HT1080 (cell line): ENCODE data around the gene INTS3. TPM values are rescaled to one million over a fixed set of nuclear protein-coding genes. Genes with fewer than 3 reads are reported as not detected.

Source experiments
- DNase-seq: peaks from one replicate; pipeline ENCODE4 v3.0.0-alpha.2; 2015; ENCODE audit warnings: low read depth
- total RNA-seq: library from RNA; depleted of rRNA; stranded (reverse); fragments of >200 nt; shearing (Covaris generic); gene quantifications from 2 replicates; pipeline ENCODE4 v1.2.3, GENCODE V29; 2014

INTS3 gene
- total RNA-seq, 1 experiment from 2014 or later = 22.2 TPM

GRCh38 chr1:153794624-153795329 lies 66.9 kb downstream of the INTS3 start:
- no peak for DNase-seq

GRCh38 chr1:153795330-153795837 lies 67.5 kb downstream of the INTS3 start:
- DNase-seq = no peak

- no peak for DNase-seq
Measured at GRCh38 chr1:153795934-153796785, 68.3 kb downstream of the INTS3 start.

GRCh38 chr1:153796786-153797659 lies 69.2 kb downstream of the INTS3 start:
- DNase-seq = peak; percentile 50

GRCh38 chr1:153798468-153798780 lies 70.6 kb downstream of the INTS3 start:
- no peak for DNase-seq

DNA sequence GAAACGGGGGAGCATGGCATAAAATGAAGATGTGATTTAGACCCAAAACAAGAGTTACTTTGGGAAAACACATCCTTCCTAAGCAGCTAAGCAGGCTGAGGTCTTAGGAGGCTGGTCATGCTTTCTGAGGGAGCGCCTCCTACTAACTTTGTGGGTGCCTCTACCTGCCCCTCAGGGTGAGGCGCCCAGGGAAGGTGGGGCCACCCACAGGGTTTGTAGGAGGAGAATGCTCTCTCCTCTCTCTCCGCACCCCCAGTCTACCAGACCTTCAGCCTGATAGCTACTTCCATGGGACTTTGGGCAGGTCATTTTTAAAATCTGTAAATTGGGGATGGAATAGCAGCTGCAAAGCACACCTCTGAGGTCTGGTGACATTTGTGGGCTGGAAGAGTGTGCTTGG lies 71.2 kb downstream of the INTS3 start:
- DNase-seq = no peak

DNA sequence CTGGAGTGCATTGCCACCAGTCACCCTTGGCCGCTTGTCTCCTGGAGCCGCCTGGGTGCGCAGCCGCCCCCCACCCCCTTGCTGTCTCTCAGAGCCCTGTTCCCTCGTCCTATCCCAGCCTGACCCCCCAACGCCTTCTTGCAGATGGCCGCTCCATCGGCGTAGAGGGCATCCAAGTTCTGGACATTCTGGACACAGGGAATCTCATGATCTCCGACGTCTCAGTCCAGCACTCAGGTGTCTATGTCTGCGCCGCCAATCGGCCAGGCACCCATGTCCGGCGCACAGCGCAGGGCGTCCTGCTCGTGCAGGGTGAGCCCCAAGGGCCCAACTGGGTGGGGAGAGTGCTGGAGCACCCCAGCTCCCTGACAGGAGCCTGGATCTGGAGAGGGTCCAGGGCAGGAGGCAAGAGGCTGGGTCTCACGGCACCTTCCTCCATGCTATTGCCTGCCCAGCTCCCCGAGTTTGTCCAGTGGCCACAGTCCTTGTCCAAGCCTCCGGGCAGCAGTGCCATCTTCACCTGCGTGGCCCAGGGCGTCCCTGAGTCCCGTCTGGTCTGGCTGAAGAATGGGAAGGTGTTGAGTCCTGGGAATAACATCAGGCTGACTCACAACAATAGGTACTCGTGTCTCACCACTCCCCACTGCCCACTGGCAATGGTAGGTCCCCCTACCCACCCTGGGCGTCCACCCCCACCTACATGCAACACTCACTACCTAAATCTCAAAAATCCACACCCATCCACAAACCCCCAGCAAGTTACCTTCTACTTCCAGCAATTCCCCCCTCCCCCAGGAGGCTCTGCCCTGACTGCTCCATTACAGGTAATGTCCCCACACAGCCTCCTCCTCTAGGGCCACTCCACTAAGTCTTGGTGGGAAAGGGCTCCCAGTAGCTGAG lies 72.0 kb downstream of the INTS3 start:
- DNase-seq = no peak

GRCh38 chr1:153800516-153800915 lies 72.7 kb downstream of the INTS3 start:
- no peak for DNase-seq

GRCh38 chr1:153801028-153801625 lies 73.3 kb downstream of the INTS3 start:
- DNase-seq = no peak

DNA sequence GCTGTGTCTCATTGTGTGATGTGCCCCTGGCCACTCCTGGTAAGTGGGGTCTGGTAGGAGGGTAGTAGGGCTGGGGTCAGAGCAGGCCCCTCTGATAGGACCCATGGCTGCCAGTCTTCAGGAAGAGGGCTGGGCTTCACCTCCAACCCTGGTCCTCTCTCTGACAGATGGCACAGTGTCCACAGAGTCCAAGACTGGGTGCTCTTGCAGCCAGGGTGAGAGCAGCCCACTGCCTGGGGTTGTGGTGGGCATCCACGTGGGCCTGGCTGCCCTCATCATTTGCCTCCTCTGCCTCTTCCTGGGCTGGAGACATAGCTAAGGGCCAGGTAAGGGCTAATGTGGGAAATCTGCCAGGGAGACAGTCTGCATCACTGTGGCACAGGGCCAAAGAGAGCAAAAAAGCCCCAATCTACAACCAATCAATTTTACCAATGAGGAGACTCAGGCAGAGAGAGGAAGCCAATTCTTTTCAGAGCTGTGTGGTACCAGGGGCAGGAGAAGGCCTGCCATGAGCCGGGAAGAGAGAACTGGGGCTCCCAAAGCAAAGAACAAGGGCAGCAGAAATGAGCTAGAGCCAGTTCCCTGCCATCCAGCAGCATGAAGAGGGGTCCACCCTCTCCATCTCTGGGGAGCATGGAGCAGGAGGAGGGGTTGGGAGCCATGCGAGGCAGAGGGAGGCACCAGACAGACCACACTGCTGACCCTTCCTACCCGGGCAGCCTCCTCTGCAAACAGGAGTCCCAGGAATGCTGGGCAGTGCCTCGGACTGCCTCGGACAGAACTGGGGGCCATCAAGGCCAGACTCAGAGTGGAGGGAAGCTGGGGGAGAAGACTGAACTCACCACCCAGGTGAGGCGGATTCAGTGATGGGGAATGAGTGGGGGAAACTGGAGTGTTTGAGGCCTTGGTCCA lies 74.2 kb downstream of the INTS3 start:
- no peak for DNase-seq

DNA sequence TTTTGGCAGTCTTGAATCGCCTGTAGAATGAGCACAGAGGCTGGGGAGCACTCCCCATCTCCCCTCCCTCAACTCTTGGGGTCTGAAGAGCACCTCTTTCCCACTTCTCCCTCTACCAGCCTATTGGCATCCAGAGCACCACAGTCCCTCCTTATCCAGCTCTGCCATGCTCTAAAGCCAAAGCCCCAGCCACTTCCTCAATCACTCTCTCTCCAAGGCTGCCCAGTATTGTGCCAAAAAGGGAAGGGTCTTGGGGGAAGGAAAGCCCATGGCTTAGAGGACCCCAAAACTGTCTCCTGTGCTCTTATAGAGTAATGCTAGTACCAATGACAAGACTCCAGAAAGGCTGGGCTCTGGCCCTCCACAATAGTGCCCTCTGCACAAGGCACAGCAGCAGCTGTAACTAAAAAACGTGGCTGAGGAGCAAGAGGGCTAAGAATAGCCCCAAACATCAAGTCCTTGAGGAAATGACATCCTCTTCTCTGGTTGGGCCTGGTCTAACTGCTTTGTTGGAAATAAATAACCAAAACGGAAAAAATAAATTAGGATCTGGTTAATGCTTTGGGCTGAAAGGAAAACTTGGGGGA lies 75.7 kb downstream of the INTS3 start:
- DNase-seq = no peak

- no peak for DNase-seq
Measured at GRCh38 chr1:153804112-153804511, 76.3 kb downstream of the INTS3 start.

- peak; percentile 81 for DNase-seq
Measured at GRCh38 chr1:153805042-153805745, 77.3 kb downstream of the INTS3 start.

DNA sequence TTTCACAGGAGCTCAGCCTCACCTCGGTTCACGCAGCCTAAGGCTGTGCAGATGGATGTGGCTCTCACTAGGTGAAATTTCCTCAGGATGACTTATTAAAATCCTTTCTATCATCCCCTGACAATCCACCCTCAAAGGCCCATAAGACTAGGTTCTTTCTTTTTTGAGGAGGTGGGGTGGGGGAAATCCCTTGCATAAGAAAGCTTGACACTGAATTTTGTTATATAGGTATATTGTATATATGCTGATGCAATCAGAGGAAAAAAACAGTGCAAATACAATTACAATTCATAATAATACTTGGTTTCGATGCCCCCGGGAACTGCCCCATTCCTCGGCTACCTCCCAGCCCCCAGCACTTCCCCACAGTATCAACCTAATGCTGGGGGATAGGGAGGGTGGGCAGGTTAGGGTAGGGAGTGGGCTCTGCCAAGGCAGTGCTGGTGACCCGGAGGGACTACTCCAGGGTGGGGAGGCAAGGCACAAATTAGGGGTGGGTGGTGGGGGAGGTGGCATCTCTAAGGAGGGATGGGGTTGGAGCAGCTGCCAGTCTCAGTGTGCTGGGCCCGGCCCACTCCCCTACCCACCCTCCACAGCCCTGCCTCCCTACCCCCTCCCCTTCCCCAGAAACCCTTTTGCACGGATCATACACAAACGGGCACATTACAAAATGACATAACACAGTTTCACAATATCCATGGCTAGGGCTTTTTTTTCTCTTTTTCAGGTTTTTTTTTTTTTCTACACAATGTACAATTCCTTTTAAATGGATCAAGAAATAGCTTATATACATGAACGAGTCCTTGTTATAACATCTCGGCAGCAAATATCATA lies 78.3 kb downstream of the INTS3 start:
- DNase-seq = no peak

DNA sequence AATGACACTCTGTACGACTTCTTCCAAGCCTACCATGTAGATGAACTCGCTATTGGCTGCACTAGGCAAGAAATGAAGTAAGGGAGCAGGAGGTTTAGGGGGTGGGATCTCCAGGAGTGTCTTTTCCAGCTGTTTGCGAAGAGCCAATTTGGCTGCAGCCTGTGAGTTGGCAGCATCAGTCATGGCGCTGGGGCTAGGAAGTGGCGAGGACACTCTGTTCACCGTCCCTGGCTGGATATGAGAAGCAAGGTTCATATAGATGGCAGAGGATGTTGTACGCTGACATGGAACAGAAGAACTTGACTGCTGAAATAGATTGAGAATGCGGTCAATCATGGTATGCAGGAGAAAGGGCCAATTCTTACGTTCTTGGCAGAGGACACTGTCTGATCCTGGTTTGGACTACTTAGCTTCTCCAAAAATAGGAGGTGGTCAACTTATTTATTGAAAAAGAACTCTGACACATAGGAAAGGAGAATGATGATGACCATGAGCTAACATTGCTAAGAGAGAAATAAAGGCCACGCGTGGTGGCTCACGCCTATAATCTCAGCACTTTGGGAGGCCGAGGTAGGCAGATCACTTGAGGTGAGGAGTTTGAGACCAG lies 88.5 kb downstream of the INTS3 start:
- DNase-seq = no peak

DNA sequence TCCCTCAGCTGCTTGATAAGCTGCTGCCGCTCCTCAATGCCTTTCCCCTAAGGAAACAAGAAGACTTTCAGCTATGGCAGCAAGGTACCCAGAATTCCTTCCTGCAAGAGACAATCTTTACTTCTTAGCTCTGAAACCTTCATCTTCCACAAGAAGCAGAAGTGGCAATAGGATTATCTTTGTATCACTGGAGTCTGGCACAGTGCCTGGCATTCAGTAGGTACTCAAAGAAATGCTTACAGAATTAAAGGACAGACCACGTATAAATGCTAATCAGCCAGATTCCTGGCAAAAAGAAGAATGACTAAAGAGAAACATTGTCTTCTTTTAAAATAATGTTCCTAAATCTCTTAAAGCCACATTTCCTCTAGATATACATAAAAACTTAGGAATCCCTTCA lies 91.0 kb downstream of the INTS3 start:
- DNase-seq = no peak
